ENCODE measurements around the gene TDRKH. TPM values are rescaled to one million over a fixed set of nuclear protein-coding genes. Genes with fewer than 3 reads are reported as not detected.

Gene TDRKH
- total and polyA plus RNA-seq, 2 of the 13 experiments (the other 11 are each of a cell fraction or from before 2014, with no cell fraction given): 3.9 to 5.4 TPM

- TF ChIP-seq, protein P1, sequence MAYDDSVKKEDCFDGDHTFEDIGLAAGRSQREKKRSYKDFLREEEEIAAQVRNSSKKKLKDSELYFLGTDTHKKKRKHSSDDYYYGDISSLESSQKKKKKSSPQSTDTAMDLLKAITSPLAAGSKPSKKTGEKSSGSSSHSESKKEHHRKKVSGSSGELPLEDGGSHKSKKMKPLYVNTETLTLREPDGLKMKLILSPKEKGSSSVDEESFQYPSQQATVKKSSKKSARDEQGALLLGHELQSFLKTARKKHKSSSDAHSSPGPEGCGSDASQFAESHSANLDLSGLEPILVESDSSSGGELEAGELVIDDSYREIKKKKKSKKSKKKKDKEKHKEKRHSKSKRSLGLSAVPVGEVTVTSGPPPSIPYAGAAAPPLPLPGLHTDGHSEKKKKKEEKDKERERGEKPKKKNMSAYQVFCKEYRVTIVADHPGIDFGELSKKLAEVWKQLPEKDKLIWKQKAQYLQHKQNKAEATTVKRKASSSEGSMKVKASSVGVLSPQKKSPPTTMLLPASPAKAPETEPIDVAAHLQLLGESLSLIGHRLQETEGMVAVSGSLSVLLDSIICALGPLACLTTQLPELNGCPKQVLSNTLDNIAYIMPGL (CRISPR knock-in tag; IDR thresholded peaks at IDR 0.05; ENCODE audit: borderline replicate concordance in 1 of 2, low read depth in 1 of 2): no peak
- TF ChIP-seq TGIF2 (CRISPR knock-in tag; IDR thresholded peaks at IDR 0.05) (no peak), ZNF329 (CRISPR knock-in tag; IDR thresholded peaks at IDR 0.05; ENCODE audit: low read depth) (no peak), ZNF800 (CRISPR knock-in tag; IDR thresholded peaks at IDR 0.05) (no peak), ETV5 (CRISPR knock-in tag; IDR thresholded peaks at IDR 0.05; ENCODE audit: borderline replicate concordance) (0 out of 2 replicates have a peak, but pooled peaks have one; percentile 28), ZNF761 (CRISPR knock-in tag; conservative IDR thresholded peaks at IDR 0.05) (no peak), ZNF441 (CRISPR knock-in tag; IDR thresholded peaks at IDR 0.05; ENCODE audit: borderline replicate concordance) (no peak), ZNF772 (CRISPR knock-in tag; IDR thresholded peaks at IDR 0.05) (no peak), GTF3A (CRISPR knock-in tag; conservative IDR thresholded peaks at IDR 0.05) (no peak), HNRNPUL1 (IDR thresholded peaks at IDR 0.05; ENCODE audit: low read depth, low read length) (no peak), PITX1 (CRISPR knock-in tag; IDR thresholded peaks at IDR 0.05) (0 out of 2 replicates have a peak, but pooled peaks have one; percentile 16), SOX6 (IDR thresholded peaks at IDR 0.05) (no peak), SOX6 (CRISPR knock-in tag; IDR thresholded peaks at IDR 0.05) (peak; percentile 82), FIP1L1 (IDR thresholded peaks at IDR 0.05; ENCODE audit: borderline replicate concordance, insufficient read depth, low read depth, low read length) (no peak), AGO2 (optimal IDR thresholded peaks at IDR 0.05; ENCODE audit: low read depth, low read length) (no peak), ZKSCAN8 (CRISPR knock-in tag; IDR thresholded peaks at IDR 0.05; ENCODE audit: borderline replicate concordance) (no peak), NR2F6 (IDR thresholded peaks at IDR 0.05) (no peak), NR2F6 (CRISPR knock-in tag; IDR thresholded peaks at IDR 0.05) (0 out of 2 replicates have a peak, but pooled peaks have one; percentile 21), SIN3A (IDR thresholded peaks at IDR 0.05; ENCODE audit: borderline replicate concordance, low read depth, low read length) (no peak), ATAD3A (CRISPR knock-in tag; IDR thresholded peaks at IDR 0.05) (no peak), ZBTB7B (CRISPR knock-in tag; IDR thresholded peaks at IDR 0.05) (0 out of 2 replicates have a peak, but pooled peaks have one; percentile 27), BRCA1 (CRISPR knock-in tag; IDR thresholded peaks at IDR 0.05) (no peak), ZNF543 (CRISPR knock-in tag; IDR thresholded peaks at IDR 0.05) (no peak)
- TF ChIP-seq, protein P2, sequence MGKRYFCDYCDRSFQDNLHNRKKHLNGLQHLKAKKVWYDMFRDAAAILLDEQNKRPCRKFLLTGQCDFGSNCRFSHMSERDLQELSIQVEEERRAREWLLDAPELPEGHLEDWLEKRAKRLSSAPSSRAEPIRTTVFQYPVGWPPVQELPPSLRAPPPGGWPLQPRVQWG (CRISPR knock-in tag; IDR thresholded peaks at IDR 0.05; ENCODE audit: borderline replicate concordance, low read depth): no peak
- TF ChIP-seq, protein P3, sequence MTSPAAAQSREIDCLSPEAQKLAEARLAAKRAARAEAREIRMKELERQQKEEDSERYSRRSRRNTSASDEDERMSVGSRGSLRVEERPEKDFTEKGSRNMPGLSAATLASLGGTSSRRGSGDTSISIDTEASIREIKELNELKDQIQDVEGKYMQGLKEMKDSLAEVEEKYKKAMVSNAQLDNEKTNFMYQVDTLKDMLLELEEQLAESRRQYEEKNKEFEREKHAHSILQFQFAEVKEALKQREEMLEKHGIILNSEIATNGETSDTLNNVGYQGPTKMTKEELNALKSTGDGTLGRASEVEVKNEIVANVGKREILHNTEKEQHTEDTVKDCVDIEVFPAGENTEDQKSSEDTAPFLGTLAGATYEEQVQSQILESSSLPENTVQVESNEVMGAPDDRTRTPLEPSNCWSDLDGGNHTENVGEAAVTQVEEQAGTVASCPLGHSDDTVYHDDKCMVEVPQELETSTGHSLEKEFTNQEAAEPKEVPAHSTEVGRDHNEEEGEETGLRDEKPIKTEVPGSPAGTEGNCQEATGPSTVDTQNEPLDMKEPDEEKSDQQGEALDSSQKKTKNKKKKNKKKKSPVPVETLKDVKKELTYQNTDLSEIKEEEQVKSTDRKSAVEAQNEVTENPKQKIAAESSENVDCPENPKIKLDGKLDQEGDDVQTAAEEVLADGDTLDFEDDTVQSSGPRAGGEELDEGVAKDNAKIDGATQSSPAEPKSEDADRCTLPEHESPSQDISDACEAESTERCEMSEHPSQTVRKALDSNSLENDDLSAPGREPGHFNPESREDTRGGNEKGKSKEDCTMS (CRISPR knock-in tag; conservative IDR thresholded peaks at IDR 0.05): no peak
Measured at GRCh38 chr1:151729157-151729965, 60.9 kb downstream of the TDRKH start (continued).
